ENCODE measurements around the gene ZNF362.

- TF ChIP-seq EZH2 (IDR thresholded peaks at IDR 0.05; ENCODE audit: low read length, missing control alignments) = no peak
- TF ChIP-seq CTCF (conservative IDR thresholded peaks at IDR 0.05 in 1 of 2, IDR thresholded peaks at IDR 0.05 in 1 of 2; ENCODE audit: low read depth in 1 of 2, low read length in 2 of 2) = no peak
Observed at GRCh38 chr1:33306653-33307493, 50.6 kb downstream of the ZNF362 start.
